ENCODE measurements around the gene FADS1.

The FADS1 gene

GRCh38 chr11:61793829-61794204 is 23.0 kb downstream of the FADS1 start:
- no peak for DNase-seq

- no peak for DNase-seq
These were observed 23.5 kb downstream of the FADS1 start for GRCh38 chr11:61793083-61793828.

- peak; percentile 76 to 90 (median 78) for DNase-seq
These were observed 24.3 kb downstream of the FADS1 start, which contains the start of the genes FEN1 and TMEM258 for GRCh38 chr11:61792310-61793082. TSS of gene FEN1 (plus strand) at chr11:61792911. CDS start at chr11:61795362, 2,451 bp downstream. TSS of gene TMEM258 (minus strand) at chr11:61792599. CDS start at chr11:61792558, 41 bp downstream.

GRCh38 chr11:61791737-61792309 is 25.0 kb downstream of the FADS1 start:
- DNase-seq: no peak

GRCh38 chr11:61787928-61788491 is 28.8 kb downstream of the FADS1 start:
- DNase-seq: no peak

- no peak for DNase-seq
These were observed 30.9 kb downstream of the FADS1 start for GRCh38 chr11:61785837-61786402.

- no peak for DNase-seq
These were observed 32.3 kb downstream of the FADS1 start for GRCh38 chr11:61784506-61784805.

- DNase-seq: no peak
These were observed 32.9 kb downstream of the FADS1 start for GRCh38 chr11:61783717-61784505.

- DNase-seq: no peak
These were observed 34.0 kb downstream of the FADS1 start for GRCh38 chr11:61782841-61783240.

GRCh38 chr11:61782299-61782698 is 34.5 kb downstream of the FADS1 start:
- DNase-seq: no peak

- no peak for DNase-seq
These were observed 35.2 kb downstream of the FADS1 start for GRCh38 chr11:61781585-61781984.

- no peak for DNase-seq
These were observed 36.1 kb downstream of the FADS1 start for GRCh38 chr11:61780581-61781162.

GRCh38 chr11:61779666-61780525 is 36.9 kb downstream of the FADS1 start:
- no peak for DNase-seq

GRCh38 chr11:61778920-61779650 is 37.7 kb downstream of the FADS1 start:
- DNase-seq: no peak

- no peak for DNase-seq
These were observed 38.4 kb downstream of the FADS1 start for GRCh38 chr11:61778357-61778886.

GRCh38 chr11:61777234-61778090 is 39.3 kb downstream of the FADS1 start:
- peak in 3 of 4 experiments; percentile 31 to 61 (median 42) for DNase-seq

GRCh38 chr11:61776561-61777075 is 40.2 kb downstream of the FADS1 start:
- peak in 3 of 4 experiments; percentile 14 to 54 (median 30) for DNase-seq
